ENCODE data around the gene DNM3.
A peak's percentile ranks its signal among the peaks of the same experiment; 100 is the strongest.

DNM3 gene

DNA sequence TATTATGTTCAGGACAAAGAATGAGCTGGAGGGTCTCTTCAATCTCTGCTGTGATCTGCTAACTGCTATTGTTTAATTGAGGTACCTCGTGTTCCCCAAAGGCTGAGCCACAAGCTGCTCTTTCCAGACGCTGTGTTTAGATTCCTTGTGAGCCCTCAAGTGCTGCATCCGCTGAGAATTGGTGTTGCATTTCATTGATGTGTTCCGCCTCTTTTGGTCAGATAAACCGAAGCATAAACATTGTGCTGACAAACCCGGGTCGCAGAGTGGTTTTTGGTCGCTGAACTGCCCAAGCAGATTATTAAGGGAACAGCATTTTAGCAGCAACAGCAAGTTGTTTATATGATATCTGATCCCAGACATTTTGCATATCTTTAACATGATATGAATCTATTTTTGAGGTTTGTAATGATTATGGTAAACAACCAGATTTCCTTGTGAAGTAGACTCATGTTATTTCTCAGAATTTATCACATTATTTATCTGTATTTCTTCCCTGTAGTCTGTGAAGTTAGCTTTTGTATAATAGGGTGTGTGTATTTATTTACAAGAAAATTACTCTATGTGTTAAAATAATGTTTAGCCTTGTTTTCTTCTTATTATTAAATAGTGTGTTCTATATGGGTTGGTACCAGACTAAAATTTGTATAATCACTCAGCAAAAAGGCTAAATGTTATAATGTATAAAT lies 362.0 kb downstream of the DNM3 start:
- DNase-seq, result no peak

DNA sequence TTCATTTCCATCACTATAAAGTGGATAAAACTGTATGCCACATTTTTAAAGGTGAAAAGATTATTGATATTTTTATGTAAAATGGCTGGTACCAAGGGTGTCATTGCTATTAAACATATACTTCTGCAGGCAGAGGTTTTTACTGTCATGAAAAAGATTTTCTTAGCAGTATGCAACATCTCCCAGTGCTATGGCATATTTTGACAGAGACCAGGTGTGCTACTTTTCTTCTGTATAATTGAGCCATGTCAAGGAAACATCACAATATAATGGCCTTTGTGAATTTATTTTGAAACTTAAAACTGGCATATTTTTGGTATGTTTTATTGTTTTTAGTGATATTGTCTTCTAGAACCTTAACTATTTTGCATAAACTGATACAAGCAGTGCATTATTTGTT lies 362.6 kb downstream of the DNM3 start:
- no peak for DNase-seq

DNA sequence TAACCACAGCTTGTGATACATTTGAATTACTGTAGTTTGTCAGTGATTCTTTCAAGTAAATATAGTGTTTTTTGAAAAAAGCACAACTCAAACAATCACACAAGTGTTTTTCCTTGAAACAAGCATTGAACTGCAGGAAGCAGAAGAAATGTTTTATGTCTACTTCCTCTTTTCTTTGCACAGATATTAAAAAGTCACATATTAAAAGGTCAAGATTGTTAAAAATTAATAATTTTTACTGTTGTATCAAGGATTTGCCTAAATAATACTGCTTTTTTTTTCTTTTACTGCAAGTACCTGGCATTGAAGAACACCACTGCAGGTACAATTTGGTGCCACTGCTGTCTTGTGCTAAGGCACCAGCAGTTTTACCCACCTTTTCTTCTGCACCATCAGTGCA lies 365.0 kb downstream of the DNM3 start:
- DNase-seq, result no peak

DNA sequence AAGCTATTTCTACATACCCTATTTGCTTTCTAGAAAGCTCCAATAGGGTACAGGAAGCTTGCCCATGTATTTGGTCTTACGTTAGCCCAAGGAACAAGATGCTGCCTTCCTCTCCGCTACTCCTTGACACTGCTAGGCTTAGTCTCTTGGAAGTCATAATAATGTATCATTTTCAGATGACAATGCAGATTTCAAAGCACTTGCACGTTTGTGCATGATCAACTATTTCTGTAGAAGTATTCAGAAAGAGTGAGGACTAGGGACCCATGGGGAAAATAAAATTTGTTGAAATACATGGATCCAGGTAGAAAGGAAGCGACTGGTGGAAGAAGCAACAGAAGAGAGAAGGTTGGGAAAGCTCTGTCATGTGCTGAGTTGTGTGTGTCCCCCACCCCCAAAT lies 367.3 kb downstream of the DNM3 start:
- DNase-seq, result no peak

GRCh38 chr1:172211221-172211620 lies 369.9 kb downstream of the DNM3 start:
- DNase-seq, result no peak

DNA sequence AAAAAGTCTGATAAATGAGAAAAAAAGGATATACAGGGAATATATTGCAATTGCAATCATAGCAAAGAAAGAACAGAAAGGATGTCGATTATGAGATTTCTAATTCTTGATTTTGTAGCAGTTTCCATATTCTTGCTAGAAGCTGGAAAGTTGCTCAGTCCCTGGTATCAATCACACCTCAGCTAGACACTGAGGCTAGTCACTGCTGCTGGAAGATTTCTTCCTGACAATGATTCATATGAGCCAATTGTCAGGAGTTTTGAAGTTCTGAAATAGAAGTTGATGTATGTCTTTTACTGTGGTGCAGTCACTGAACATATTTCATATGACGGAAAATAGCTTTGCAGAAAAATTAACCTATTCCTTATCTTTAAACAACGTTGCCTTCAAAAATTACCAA lies 370.8 kb downstream of the DNM3 start:
- no peak for DNase-seq

DNA sequence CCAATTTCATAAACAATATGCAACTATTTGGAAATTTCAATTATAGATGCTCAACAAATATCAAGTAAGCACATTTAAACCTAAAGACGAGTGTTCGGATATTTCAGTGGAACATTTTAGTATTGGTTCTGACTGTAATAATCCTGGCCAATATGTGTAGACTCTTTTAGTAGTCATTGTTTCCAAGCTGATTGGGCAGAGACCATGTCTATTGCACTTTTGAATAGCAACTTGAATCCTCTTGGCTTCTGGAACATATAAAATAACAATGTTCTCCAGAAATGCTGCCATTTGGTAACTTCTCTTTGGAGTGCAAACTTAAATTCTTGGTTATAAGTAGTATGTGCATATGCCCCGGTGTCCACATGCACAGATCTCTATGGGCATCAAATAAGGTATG lies 373.7 kb downstream of the DNM3 start:
- DNase-seq, result no peak

DNA sequence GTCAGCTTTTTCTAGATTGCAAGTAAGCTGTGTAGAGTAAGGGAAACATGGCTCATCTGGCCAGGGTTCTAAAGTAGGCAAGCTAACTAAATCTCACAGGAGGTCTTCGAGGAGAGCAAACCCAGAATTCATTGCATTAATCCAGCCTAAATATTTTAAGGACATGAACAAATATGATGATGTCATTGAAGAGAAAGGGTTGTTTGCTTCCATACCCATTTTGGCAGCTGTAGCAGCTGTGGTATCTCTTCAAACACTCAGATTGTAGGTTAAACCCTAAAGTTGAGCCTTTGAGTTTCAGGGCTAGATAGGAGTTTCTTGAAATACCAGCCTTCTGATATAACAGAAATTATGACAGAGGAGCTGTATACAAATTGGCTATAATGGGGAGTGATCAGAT lies 378.7 kb downstream of the DNM3 start:
- DNase-seq, result peak; percentile 21

GRCh38 chr1:172220376-172220775 lies 379.1 kb downstream of the DNM3 start:
- no peak for DNase-seq

DNA sequence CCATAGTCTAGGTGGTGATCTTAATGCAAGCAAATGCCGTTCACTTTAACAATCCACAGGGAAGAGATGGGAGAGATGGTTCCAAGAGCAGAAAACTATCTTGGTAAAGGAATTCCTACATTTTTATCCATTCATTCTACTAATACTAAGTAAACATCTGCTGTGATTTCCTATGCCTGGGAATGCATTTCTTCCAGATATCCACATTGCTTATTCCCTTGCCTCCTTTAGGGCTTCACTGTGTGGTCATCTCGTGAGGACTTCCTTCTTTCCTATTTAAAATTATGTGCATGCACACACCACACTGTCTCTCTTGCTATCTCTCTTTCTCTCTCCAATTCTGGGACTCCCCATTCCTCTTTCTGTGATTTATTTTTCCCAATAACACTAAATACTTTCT lies 380.1 kb downstream of the DNM3 start:
- no peak for DNase-seq

- no peak for DNase-seq
Observed at GRCh38 chr1:172224871-172225270, 383.6 kb downstream of the DNM3 start.

- DNase-seq, result no peak
Observed at GRCh38 chr1:172229942-172230341, 388.6 kb downstream of the DNM3 start.

DNA sequence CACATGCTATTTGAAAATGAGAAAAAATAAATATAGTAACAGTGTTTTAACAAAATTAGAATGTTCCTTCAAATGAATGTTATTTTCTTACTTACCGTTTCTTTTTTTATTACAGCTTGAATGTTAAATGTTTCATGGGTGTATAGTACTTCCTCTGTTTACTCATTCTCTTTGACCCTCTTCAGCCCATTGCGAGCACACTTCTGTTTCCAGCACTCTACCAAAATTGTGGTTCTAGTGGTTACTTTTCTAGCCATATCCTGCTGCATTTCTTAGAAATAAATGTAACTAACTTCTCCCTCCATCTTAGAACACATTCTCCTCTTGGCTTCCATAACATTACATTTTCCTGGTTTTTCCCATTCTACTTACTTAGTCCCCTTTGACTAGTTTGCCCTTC lies 389.2 kb downstream of the DNM3 start:
- no peak for DNase-seq

GRCh38 chr1:172236958-172237357 lies 395.7 kb downstream of the DNM3 start:
- no peak for DNase-seq

DNA sequence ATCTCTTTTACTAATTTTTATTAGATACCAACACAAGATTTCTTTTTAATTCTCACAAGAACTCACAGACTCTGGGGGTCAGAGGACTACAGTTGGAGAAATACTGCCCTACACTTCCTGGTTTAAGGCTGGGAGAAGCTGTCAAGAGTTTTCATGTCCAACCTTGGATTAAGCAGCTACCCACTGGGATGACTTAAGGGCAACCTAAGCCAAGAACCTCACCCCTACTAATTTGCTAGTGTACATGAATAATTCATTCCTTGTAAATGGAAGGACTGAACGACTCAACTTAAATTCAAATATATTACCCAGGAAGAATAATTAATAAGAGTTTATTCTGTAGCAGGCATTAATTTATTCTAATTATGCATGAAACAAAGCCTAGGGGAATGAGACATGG lies 396.9 kb downstream of the DNM3 start:
- no peak for DNase-seq

GRCh38 chr1:172238965-172239364 lies 397.7 kb downstream of the DNM3 start:
- no peak for DNase-seq

- DNase-seq, result peak; percentile 78
Observed at GRCh38 chr1:172239901-172240300, 398.6 kb downstream of the DNM3 start.

- no peak for DNase-seq
Observed at GRCh38 chr1:172241540-172241939, 400.2 kb downstream of the DNM3 start.

DNA sequence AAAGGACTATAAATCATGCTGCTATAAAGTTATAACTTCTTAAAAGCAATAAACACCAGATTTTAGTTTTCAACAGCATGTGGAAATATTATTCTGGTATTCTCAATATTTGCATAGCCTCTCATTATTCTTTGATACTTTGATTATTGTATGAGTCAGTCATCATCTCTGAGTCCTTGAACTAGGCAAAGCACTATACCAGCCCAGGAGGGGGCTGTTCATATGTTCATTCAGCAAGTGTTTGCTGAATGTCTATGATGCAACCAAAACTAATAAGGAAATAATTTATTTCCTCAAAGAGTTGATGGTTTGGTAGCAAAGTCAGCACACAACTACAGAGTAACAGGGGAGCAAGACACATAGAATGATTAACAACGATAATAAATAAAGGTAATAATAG lies 403.6 kb downstream of the DNM3 start:
- DNase-seq, result no peak

DNA sequence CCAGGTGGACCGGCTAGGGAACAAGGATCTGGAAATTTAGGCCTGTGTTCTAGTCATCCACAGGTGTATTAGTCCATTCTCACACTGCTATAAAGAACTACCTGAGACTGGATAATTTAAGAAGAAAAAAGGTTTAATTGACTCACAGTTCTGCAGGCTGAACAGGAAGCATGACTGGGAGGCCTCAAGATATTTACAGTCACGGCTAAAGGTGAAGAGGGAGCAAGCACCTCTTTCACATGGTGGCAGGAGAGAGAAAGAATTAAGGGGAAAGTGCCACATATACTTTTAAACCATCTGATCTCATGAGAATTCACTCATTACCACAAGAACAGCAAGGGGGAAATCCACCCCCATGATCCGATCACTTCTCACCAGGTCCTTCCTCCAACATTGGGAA lies 404.5 kb downstream of the DNM3 start:
- no peak for DNase-seq

DNA sequence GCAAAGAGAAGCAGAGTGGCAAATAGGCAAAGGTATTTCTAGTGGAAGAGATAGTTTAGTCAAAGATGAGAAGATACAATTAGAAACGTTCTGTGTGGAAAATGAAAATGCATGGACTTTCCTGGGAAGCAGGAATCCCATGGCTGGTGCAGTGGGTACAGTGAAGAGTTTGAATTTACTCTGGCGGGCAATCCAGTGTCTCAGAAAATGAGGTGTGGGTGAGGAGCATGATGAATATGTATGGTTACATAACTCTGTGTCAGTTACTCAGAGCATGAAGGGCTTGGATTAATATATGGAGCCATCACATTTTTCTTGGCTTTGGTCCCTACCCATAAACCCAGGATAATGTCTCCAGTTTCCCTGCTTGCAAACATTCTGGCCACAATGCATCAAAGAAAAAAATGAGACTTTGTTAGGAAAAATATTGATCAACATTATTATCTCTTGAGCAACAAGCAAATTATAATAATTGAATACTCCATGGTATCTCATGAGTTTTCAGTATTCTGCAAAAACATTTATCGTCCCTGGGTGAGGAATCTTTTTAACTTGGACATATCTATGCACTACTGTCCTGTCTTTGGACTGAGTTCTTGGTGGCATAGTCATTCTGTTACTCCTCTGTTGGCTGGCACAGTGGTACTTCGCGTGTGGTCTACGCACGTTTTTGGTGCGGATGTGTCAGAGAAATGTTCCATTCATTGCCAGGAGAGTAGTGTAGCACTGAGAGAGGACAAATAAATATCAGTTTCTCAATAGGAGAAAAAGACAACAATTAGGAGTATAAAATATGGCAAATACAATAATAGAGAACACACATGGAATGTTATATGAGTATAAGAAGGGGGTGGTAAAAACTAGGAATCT lies 405.5 kb downstream of the DNM3 start:
- DNase-seq, result no peak

DNA sequence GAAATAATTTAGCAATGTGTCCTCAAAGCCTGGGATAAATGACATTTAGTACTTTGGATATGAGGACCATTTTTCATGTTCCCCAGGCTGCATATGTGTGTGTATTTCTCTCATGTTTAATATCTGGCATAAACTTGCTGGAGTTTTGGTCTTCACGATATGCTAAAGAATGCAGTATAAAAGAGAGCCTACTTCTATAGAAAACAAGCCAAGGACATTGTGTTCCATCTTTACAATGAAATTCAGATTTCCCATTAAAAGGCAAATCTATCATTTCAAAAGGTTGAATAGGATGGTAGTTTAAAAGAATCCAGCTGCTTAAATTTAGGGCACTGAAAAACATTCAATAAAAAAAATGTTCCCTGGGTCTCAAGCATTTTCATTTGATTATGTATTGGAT lies 410.2 kb downstream of the DNM3 start:
- no peak for DNase-seq

- DNase-seq, result no peak
Observed at GRCh38 chr1:172252321-172252720, 411.0 kb downstream of the DNM3 start.

DNA sequence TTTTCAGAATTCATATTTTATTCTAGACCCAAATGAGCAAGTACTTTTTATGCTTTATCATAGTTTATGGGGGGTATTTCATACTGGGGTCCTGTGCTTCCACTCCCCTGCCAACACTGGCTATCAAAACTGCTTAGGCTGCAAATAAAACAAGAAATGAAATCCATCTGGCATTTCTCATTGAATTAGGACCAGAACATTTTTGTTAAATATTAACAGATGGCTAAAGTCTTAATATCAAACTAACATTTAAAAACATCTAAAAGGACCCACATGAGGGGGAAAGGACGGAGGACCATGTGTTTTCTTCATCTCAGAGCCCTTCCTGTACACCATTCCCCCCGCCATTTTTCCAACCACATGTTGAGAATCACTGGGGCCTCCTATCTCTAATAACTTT lies 411.7 kb downstream of the DNM3 start:
- DNase-seq, result no peak

Data from NCI-H1092 treated with DMSO at 0.1 percent for 48 hours (cell line).